Stomach (tissue), 4 donors: ENCODE data around the gene TNRC6B.

Experiments
- EP300 ChIP-seq: sonication (generic); formaldehyde crosslinking; IDR thresholded peaks from one replicate; pipeline ENCODE4 v1.6.1; 2017; ENCODE audit warnings: antibody characterized with exemption
- POLR2A ChIP-seq, 4 donors: fragments of 450-650 bp; IDR thresholded peaks; one replicate each; pipeline ENCODE4 v1.6.1; 2016; ENCODE audit warnings: antibody characterized with exemption in 4 of 4, control low read depth in 2 of 4, mild to moderate bottlenecking in 1 of 4, moderate library complexity in 1 of 4
- POLR2AphosphoS5 ChIP-seq, 3 donors: sonication (generic); formaldehyde crosslinking; IDR thresholded peaks; one replicate each; pipeline ENCODE4 v1.6.1; 2016; ENCODE audit warnings: antibody characterized with exemption in 3 of 3
- TF ChIP-seq, protein P1 (sequence below), 7 experiments: fragments of 450-650 bp in 4 of 7; fragments of 200-600 bp in 3 of 7; sonication (generic) in 3 of 7; IDR thresholded peaks; one replicate each; pipeline ENCODE4 v1.5.1; 2016 to 2019; ENCODE audit warnings: antibody characterized with exemption in 7 of 7, control low read depth in 2 of 7, mild to moderate bottlenecking in 1 of 7

- TF ChIP-seq POLR2AphosphoS5 (IDR thresholded peaks at IDR 0.05) (no peak), POLR2A (IDR thresholded peaks at IDR 0.05) (no peak), EP300 (no peak)
- TF ChIP-seq, protein P1, sequence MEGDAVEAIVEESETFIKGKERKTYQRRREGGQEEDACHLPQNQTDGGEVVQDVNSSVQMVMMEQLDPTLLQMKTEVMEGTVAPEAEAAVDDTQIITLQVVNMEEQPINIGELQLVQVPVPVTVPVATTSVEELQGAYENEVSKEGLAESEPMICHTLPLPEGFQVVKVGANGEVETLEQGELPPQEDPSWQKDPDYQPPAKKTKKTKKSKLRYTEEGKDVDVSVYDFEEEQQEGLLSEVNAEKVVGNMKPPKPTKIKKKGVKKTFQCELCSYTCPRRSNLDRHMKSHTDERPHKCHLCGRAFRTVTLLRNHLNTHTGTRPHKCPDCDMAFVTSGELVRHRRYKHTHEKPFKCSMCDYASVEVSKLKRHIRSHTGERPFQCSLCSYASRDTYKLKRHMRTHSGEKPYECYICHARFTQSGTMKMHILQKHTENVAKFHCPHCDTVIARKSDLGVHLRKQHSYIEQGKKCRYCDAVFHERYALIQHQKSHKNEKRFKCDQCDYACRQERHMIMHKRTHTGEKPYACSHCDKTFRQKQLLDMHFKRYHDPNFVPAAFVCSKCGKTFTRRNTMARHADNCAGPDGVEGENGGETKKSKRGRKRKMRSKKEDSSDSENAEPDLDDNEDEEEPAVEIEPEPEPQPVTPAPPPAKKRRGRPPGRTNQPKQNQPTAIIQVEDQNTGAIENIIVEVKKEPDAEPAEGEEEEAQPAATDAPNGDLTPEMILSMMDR (IDR thresholded peaks at IDR 0.05): no peak
Observed at GRCh38 chr22:40212121-40212520, 34.4 kb downstream of the TNRC6B start.
